CD14-positive monocyte (primary cell): Measurements from ENCODE around the gene ZNF274. TPM values are rescaled to one million over a fixed set of nuclear protein-coding genes. Genes with fewer than 3 reads are reported as not detected.
A peak's percentile ranks its signal among the peaks of the same experiment; 100 is the strongest.

Source experiments
- DNase-seq, 3 donors: peaks; one replicate each; pipeline ENCODE4 v3.0.0-alpha.2; 2011 to 2022
- H2AFZ ChIP-seq: 2 replicates; pipeline ENCODE4 v1.6.0; 2012; ENCODE audit warnings: mild to moderate bottlenecking, low read depth, low read length, inconsistent platforms; ENCODE audit not compliant: insufficient read depth, poor library complexity, severe bottlenecking
- H3K27ac ChIP-seq, 2 donors: 1 replicate in 1 of 2; 2 replicates in 1 of 2; pipeline ENCODE4 v1.5.1; 2012 to 2013; ENCODE audit warnings: low read length in 2 of 2, control low read depth in 1 of 2, inconsistent platforms in 1 of 2, low read depth in 1 of 2, mild to moderate bottlenecking in 1 of 2
- H3K27me3 ChIP-seq, 2 donors: one replicate each; pipeline versions ENCODE4 v1.6.0 to v1.6.1; 2011 to 2013; ENCODE audit warnings: low read length in 2 of 2; ENCODE audit not compliant: control insufficient read depth in 2 of 2, insufficient read depth in 2 of 2
- H3K36me3 ChIP-seq, 2 donors: replicated peaks in 1 of 2; 1 replicate in 1 of 2; 2 replicates in 1 of 2; pipeline versions ENCODE4 v1.5.1 to v1.6.1; 2012 to 2013; ENCODE audit warnings: low read length in 2 of 2, control low read depth in 1 of 2, inconsistent platforms in 1 of 2, mild to moderate bottlenecking in 1 of 2; ENCODE audit not compliant: insufficient read depth in 2 of 2, control insufficient read depth in 1 of 2
- H3K4me1 ChIP-seq, 2 donors: 1 replicate in 1 of 2; 2 replicates in 1 of 2; pipeline versions ENCODE4 v1.5.1 to v1.6.1; 2012 to 2013; ENCODE audit warnings: low read length in 2 of 2, control low read depth in 1 of 2, inconsistent platforms in 1 of 2, mild to moderate bottlenecking in 1 of 2, moderate library complexity in 1 of 2; ENCODE audit not compliant: insufficient read depth in 2 of 2, control insufficient read depth in 1 of 2
- H3K4me2 ChIP-seq: replicated peaks from 2 replicates; pipeline ENCODE3; 2012; ENCODE audit warnings: low read length, moderate library complexity, mild to moderate bottlenecking; ENCODE audit not compliant: poor library complexity, severe bottlenecking; ENCODE audit errors: extremely low read depth
- H3K4me3 ChIP-seq, 3 experiments: fragments of 200-600 bp in 1 of 3; sonication (generic) in 1 of 3; replicated peaks in 1 of 3; 1 replicate in 2 of 3; 2 replicates in 1 of 3; pipeline ENCODE4 v1.5.1; 2011 to 2013; ENCODE audit warnings: low read length in 3 of 3, mild to moderate bottlenecking in 3 of 3, control low read depth in 2 of 3, low read depth in 2 of 3, inconsistent platforms in 1 of 3, moderate library complexity in 1 of 3
- H3K79me2 ChIP-seq: 2 replicates; pipeline ENCODE4 v1.6.0; 2012; ENCODE audit warnings: mild to moderate bottlenecking, control low read depth, inconsistent platforms, low read length, moderate library complexity; ENCODE audit not compliant: insufficient read depth
- H3K9ac ChIP-seq: 2 replicates; pipeline ENCODE4 v1.6.0; 2017; ENCODE audit warnings: low read length, mild to moderate bottlenecking; ENCODE audit not compliant: insufficient read depth, poor library complexity, severe bottlenecking
- H3K9me3 ChIP-seq, 2 donors: replicated peaks in 1 of 2; 1 replicate in 1 of 2; 2 replicates in 1 of 2; pipeline versions ENCODE4 v1.5.1 to v1.6.1; 2012 to 2013; ENCODE audit warnings: low read length in 2 of 2, control low read depth in 1 of 2; ENCODE audit not compliant: control insufficient read depth in 1 of 2, insufficient read depth in 1 of 2
- H4K20me1 ChIP-seq: 2 replicates; pipeline ENCODE4 v1.6.0; 2012; ENCODE audit warnings: mild to moderate bottlenecking, low read length, control low read depth, moderate library complexity; ENCODE audit not compliant: insufficient read depth
- H3K27ac Mint-ChIP-seq, 7 donors: one replicate each; pipeline ENCODE4 v1.8.0; 2020; ENCODE audit warnings: mild to moderate bottlenecking in 7 of 7, mixed read lengths in 7 of 7, moderate library complexity in 6 of 7, inconsistent platforms in 2 of 7
- H3K27me3 Mint-ChIP-seq, 3 donors: one replicate each; pipeline ENCODE4 v1.8.0; 2021 to 2022; ENCODE audit warnings: low read depth in 3 of 3, mild to moderate bottlenecking in 3 of 3, mixed read lengths in 3 of 3, moderate library complexity in 3 of 3, inconsistent platforms in 1 of 3
- H3K36me3 Mint-ChIP-seq, 2 donors: one replicate each; pipeline ENCODE4 v1.8.0; 2020; ENCODE audit warnings: mixed read lengths in 2 of 2, inconsistent platforms in 1 of 2, mild to moderate bottlenecking in 1 of 2
- H3K4me1 Mint-ChIP-seq: one replicate; pipeline ENCODE4 v1.8.0; 2020; ENCODE audit warnings: mild to moderate bottlenecking, mixed read lengths
- H3K4me3 Mint-ChIP-seq, 2 donors: one replicate each; pipeline ENCODE4 v1.8.0; 2020; ENCODE audit warnings: mild to moderate bottlenecking in 2 of 2, mixed read lengths in 2 of 2, moderate library complexity in 1 of 2
- H3K9me3 Mint-ChIP-seq, 7 donors: one replicate each; pipeline ENCODE4 v1.8.0; 2020 to 2022; ENCODE audit warnings: mixed read lengths in 7 of 7, mild to moderate bottlenecking in 6 of 7, moderate library complexity in 6 of 7, inconsistent platforms in 2 of 7
- WGBS: methylation state at CpG from one replicate; pipeline ENCODE4 v1.1.5; 2013; ENCODE audit warnings: missing lambda C conversion rate; ENCODE audit not compliant: insufficient coverage; 5-methylcytosine and 5-hydroxymethylcytosine counted together
- intact Hi-C, 2 donors: fragments of 100-400 bp; cut with micrococcal nuclease; formaldehyde crosslinking; loops; one replicate each; pipeline versions ENCODE4 v1.15.0 to v1.15.1; 2023
- polyA plus RNA-seq, 3 donors: library from polyadenylated mRNA; depleted of rRNA in 1 of 3; unstranded in 2 of 3; stranded (reverse) in 1 of 3; fragments of 300-500 nt in 2 of 3; fragments of >200 nt in 1 of 3; fragmentation: Illumina TruSeq in 2 of 3; gene quantifications; 1 replicate in 2 of 3; 2 replicates in 1 of 3; pipeline ENCODE4 v1.2.3, GENCODE V29; 2012 to 2021
- TF ChIP-seq, protein P1 (sequence below): fragments of 200-600 bp; IDR thresholded peaks from one replicate; pipeline ENCODE4 v1.8.0; 2022; ENCODE audit warnings: antibody characterized with exemption, mild to moderate bottlenecking

The ZNF274 gene
- polyA plus RNA-seq, 3 donors, result 5.8 to 10.1 (median 9.0) TPM

DNA sequence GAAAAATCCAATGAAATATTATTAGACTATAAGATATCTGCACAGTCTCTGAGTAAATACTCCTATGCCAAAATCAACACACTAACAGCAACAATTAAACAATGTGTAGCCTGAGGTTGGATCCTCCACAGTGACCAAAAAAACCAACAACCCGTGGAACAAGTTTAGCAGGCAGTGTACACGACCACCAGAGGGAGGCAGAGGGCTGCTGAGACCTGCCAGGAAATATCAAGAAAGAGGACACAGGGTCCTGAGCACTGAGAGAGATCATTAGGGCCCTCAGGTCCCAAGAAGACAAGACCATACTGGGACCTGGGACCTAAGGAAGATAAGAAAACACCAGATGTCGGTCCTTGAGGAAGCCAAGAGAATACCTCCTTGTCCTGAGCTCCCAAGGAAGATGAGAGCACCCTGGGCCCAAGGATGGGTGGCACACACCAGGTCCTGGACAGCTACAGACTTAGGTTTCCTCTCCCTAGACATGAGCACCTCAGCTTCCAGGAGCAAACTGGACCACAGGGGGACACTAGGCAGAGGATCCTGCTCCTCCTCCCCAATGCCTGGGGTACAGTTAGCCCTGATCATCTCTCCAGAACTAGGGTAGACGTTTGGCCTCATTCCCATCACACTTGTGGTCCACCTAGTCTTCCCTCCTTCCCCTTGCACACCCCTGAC lies 822 bp upstream of the ZNF274 start:
- Histone ChIP-seq H3K79me2 (peaks cover 12% of the 10 kb centered on the region), H3K4me1 (peaks cover 13 to 14% of the 10 kb centered on the region in 2 donors), H3K9ac (peak overlapping the region; percentile 94), H2AFZ (peak overlapping the region; percentile 79), H3K27me3 (no peaks in the 10 kb centered on the region), H3K36me3 (peaks cover 8 to 31% of the 10 kb centered on the region in 2 donors), H3K4me3 (peak overlapping the region; percentile 30 to 84 (median 36)), H4K20me1 (no peaks in the 10 kb centered on the region), H3K27ac (peak overlapping the region; percentile 97 to 99), H3K9me3 (peaks cover 85 to 87% of the 10 kb centered on the region in 2 donors), H3K4me2 (peak overlapping the region; percentile 73)
- Mint-ChIP-seq H3K4me3 (peak overlapping the region; percentile 83 to 91), H3K9me3 (peaks cover 42 to 98% (median 96%) of the 10 kb centered on the region in 7 donors), H3K4me1 (peaks cover 14% of the 10 kb centered on the region), H3K27ac (peak overlapping the region; percentile 98 to 100 (median 99)), H3K36me3 (peaks cover 24 to 40% of the 10 kb centered on the region in 2 donors), H3K27me3 (peaks cover 1 to 5% (median 1%) of the 10 kb centered on the region in 3 donors)
- peak; percentile 23 to 43 (median 33) for DNase-seq
- WGBS, result 51% methylated on average over 4 of the region's 4 CpGs
- TF ChIP-seq, protein P1, sequence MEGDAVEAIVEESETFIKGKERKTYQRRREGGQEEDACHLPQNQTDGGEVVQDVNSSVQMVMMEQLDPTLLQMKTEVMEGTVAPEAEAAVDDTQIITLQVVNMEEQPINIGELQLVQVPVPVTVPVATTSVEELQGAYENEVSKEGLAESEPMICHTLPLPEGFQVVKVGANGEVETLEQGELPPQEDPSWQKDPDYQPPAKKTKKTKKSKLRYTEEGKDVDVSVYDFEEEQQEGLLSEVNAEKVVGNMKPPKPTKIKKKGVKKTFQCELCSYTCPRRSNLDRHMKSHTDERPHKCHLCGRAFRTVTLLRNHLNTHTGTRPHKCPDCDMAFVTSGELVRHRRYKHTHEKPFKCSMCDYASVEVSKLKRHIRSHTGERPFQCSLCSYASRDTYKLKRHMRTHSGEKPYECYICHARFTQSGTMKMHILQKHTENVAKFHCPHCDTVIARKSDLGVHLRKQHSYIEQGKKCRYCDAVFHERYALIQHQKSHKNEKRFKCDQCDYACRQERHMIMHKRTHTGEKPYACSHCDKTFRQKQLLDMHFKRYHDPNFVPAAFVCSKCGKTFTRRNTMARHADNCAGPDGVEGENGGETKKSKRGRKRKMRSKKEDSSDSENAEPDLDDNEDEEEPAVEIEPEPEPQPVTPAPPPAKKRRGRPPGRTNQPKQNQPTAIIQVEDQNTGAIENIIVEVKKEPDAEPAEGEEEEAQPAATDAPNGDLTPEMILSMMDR, result peak; percentile 40
- intact Hi-C loops, result loop anchor here (2.0 to 10.0 kb wide), 9 partner anchors 95 to 1777 kb away; partner anchors contain the start of genes ZNF606 (in 2 of the 2), ERVK3-1 (in 1 of the 2), TRAPPC2B (in 1 of the 2) and ZNF547 (in 1 of the 2)

DNA sequence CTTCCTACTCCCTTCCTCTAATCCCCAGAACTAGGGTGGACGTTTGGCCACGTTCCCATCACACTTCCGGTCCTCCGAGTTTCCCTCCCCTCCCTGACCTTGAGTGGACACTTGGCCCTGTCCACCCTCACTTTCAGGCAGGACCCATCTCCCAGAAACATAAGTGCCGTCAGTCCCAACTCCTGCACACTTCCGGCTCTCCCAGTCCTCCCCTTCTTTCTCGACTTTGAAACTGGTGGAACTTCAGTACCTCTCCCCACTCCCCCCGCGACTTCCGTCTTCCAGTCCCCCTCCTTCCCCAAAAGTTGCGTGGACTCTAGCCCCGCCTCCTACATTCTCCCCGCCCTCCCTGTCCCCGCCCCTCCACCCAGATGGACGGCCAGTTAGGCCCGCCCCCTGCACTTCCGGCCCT lies 278 bp upstream of the ZNF274 start:
- no peaks in the 10 kb centered on the region for H3K27me3 ChIP-seq
- H3K4me1 Mint-ChIP-seq, result peaks cover 14% of the 10 kb centered on the region
- intact Hi-C loops, result loop anchor here (2.0 to 10.0 kb wide), 9 partner anchors 95 to 1778 kb away; partner anchors contain the start of genes ZNF606 (in 2 of the 2), ERVK3-1 (in 1 of the 2), TRAPPC2B (in 1 of the 2) and ZNF547 (in 1 of the 2)
- TF ChIP-seq, protein P1, result no peak
- peaks cover 13 to 14% of the 10 kb centered on the region in 2 donors for H3K4me1 ChIP-seq
- peak overlapping the region; percentile 83 to 91 for H3K4me3 Mint-ChIP-seq
- H3K27ac ChIP-seq, result peak overlapping the region; percentile 97 to 99
- peak in 2 of 3 donors; percentile 92 to 96 for DNase-seq
- peaks cover 11 to 37% of the 10 kb centered on the region in 2 donors for H3K36me3 ChIP-seq
- peaks cover 12% of the 10 kb centered on the region for H3K79me2 ChIP-seq
- H3K9me3 ChIP-seq, result peaks cover 87% of the 10 kb centered on the region in 2 donors
- 2% methylated on average over 15 of the region's 17 CpGs for WGBS
- H3K4me3 ChIP-seq, result peak overlapping the region; percentile 30 to 84 (median 67)
- peak overlapping the region; percentile 73 for H3K4me2 ChIP-seq
- H3K27ac Mint-ChIP-seq, result peak overlapping the region; percentile 98 to 100 (median 99)
- H4K20me1 ChIP-seq, result no peaks in the 10 kb centered on the region
- H3K9ac ChIP-seq, result peak overlapping the region; percentile 94
- H3K27me3 Mint-ChIP-seq, result peaks cover 1 to 5% (median 1%) of the 10 kb centered on the region in 3 donors
- peaks cover 25 to 46% of the 10 kb centered on the region in 2 donors for H3K36me3 Mint-ChIP-seq
- peak overlapping the region; percentile 79 for H2AFZ ChIP-seq
- peaks cover 47 to 99% (median 96%) of the 10 kb centered on the region in 7 donors for H3K9me3 Mint-ChIP-seq
